Sigmoid colon (tissue), 7 donors: ENCODE results near the gene CTIF. TPM values are rescaled to one million over a fixed set of nuclear protein-coding genes. Genes with fewer than 3 reads are reported as not detected.

Experiments
- DNase-seq: peaks from one replicate; pipeline ENCODE4 v3.0.0-alpha.2; 2019
- H3K27ac ChIP-seq, 4 donors: fragments of 200-600 bp; sonication (generic); one replicate each; pipeline ENCODE4 v1.5.1; 2016 to 2019; ENCODE audit warnings: mild to moderate bottlenecking in 1 of 4
- H3K27me3 ChIP-seq, 3 donors: fragments of 200-600 bp; sonication (generic); one replicate each; pipeline ENCODE4 v1.5.1; 2019; ENCODE audit warnings: mild to moderate bottlenecking in 1 of 3
- H3K36me3 ChIP-seq, 4 donors: fragments of 200-600 bp; sonication (generic); one replicate each; pipeline ENCODE4 v1.5.1; 2016 to 2019
- H3K4me1 ChIP-seq, 4 donors: fragments of 200-600 bp; sonication (generic); one replicate each; pipeline ENCODE4 v1.5.1; 2017 to 2019
- H3K4me3 ChIP-seq, 4 donors: fragments of 200-600 bp; sonication (generic); one replicate each; pipeline ENCODE4 v1.5.1; 2017 to 2019; ENCODE audit warnings: mild to moderate bottlenecking in 2 of 4, moderate library complexity in 1 of 4
- H3K9me3 ChIP-seq, 4 donors: fragments of 200-600 bp in 3 of 4; sonication (generic) in 3 of 4; one replicate each; pipeline versions ENCODE4 v1.5.1 to v1.6.1; 2013 to 2019
- EP300 ChIP-seq, 4 donors: sonication (generic); formaldehyde crosslinking; IDR thresholded peaks; one replicate each; pipeline ENCODE4 v1.6.1; 2017; ENCODE audit warnings: antibody characterized with exemption in 4 of 4
- POLR2A ChIP-seq, 2 donors: fragments of 450-650 bp; IDR thresholded peaks; one replicate each; pipeline ENCODE4 v1.6.1; 2016; ENCODE audit warnings: antibody characterized with exemption in 2 of 2, mild to moderate bottlenecking in 2 of 2, moderate library complexity in 2 of 2
- POLR2AphosphoS5 ChIP-seq, 4 donors: sonication (generic); formaldehyde crosslinking; IDR thresholded peaks; one replicate each; pipeline ENCODE4 v1.6.1; 2017; ENCODE audit warnings: antibody characterized with exemption in 4 of 4
- WGBS, 2 donors: extraction: QIAGEN DNeasy Blood & Tissue Kit; methylation state at CpG; one replicate each; pipeline ENCODE4 v1.1.7; 2013; 5-methylcytosine and 5-hydroxymethylcytosine counted together
- intact Hi-C: fragments of 100-400 bp; cut with DNase I; formaldehyde crosslinking; loops from one replicate; pipeline ENCODE4 v1.15.1; 2023
- polyA plus RNA-seq, 3 donors: library from polyadenylated mRNA; stranded (reverse); fragments of 200-250 nt; gene quantifications; one replicate each; pipeline ENCODE4 v1.2.3, GENCODE V29; 2013
- total RNA-seq, 4 donors: library from RNA; depleted of rRNA; stranded (reverse); fragments of >200 nt; gene quantifications; one replicate each; pipeline ENCODE4 v1.1.0, GENCODE V29; 2016
- TF ChIP-seq, protein P1 (sequence below), 4 experiments: fragments of 450-650 bp in 3 of 4; fragments of 200-600 bp in 1 of 4; IDR thresholded peaks; one replicate each; pipeline ENCODE4 v1.5.1; 2016 to 2019; ENCODE audit warnings: antibody characterized with exemption in 4 of 4, mild to moderate bottlenecking in 3 of 4, moderate library complexity in 2 of 4
- donor health status: healthy with polysubstance abuse.
- donor health status: Bipolar disorder and iron deficiency.
- donor health status: healthy.

The CTIF gene
- total and polyA plus RNA-seq, 7 donors = 3.6 to 65.9 (median 22.5) TPM

DNA sequence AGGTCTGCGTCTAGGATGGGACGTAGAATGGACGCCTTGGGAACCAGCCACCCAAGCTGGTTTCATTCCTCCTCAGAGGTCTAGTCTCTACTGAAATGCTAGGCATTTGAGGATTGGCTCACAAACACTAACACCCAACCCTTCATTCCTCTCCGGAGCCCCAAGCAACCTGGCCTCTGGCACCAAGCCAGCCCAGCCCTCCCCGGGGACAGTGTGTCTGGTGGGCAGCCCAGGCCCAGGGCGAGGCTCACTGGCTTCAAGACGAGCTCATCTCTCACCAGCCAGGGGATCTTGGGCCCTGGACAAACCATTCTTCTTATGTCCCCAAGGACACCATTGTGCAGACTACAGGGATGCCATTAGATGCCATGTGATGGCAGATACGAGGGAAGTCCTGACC, 182.5 kb downstream of the CTIF start:
- Histone ChIP-seq H3K27me3 (no peaks in the 10 kb centered on the region), H3K4me1 (peaks cover 0 to 28% (median 7%) of the 10 kb centered on the region in 4 donors), H3K4me3 (no peak overlapping the region), H3K9me3 (no peaks in the 10 kb centered on the region), H3K27ac (no peak overlapping the region), H3K36me3 (peaks cover 0 to 13% (median 5%) of the 10 kb centered on the region in 4 donors)
- intact Hi-C loops = no loop called here
- TF ChIP-seq POLR2AphosphoS5 (IDR thresholded peaks at IDR 0.05) = no peak
- TF ChIP-seq, protein P1, sequence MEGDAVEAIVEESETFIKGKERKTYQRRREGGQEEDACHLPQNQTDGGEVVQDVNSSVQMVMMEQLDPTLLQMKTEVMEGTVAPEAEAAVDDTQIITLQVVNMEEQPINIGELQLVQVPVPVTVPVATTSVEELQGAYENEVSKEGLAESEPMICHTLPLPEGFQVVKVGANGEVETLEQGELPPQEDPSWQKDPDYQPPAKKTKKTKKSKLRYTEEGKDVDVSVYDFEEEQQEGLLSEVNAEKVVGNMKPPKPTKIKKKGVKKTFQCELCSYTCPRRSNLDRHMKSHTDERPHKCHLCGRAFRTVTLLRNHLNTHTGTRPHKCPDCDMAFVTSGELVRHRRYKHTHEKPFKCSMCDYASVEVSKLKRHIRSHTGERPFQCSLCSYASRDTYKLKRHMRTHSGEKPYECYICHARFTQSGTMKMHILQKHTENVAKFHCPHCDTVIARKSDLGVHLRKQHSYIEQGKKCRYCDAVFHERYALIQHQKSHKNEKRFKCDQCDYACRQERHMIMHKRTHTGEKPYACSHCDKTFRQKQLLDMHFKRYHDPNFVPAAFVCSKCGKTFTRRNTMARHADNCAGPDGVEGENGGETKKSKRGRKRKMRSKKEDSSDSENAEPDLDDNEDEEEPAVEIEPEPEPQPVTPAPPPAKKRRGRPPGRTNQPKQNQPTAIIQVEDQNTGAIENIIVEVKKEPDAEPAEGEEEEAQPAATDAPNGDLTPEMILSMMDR (IDR thresholded peaks at IDR 0.05) = no peak
- TF ChIP-seq EP300 (IDR thresholded peaks at IDR 0.05) = no peak
- no peak for TF ChIP-seq POLR2A (IDR thresholded peaks at IDR 0.05)
- 81 to 82% methylated on average over 8 of the region's 8 CpGs for WGBS, 2 donors
- no peak for DNase-seq

DNA sequence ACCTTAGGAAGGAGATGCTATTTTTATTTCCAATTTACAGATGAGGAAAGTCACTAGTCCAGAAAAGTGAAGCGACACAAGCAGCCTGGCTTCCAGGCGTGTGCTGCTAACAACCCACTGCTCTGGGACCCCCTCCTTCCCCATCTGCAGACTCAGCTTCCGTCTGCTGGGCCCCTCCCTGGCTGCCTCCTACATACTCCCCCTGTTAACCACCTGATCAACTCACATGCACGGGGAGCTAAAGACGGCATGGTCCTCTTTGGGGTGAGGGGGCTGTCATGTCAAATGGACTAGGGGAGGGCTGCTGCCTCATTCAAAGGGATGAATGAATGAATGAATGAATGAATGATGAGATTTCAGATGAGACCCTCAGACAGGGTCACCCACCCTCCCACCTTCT, 184.2 kb downstream of the CTIF start:
- WGBS, 2 donors = 93 to 96% methylated on average over 5 of the region's 5 CpGs
- intact Hi-C loops = no loop called here
- TF ChIP-seq, protein P1 (IDR thresholded peaks at IDR 0.05) = no peak

DNA sequence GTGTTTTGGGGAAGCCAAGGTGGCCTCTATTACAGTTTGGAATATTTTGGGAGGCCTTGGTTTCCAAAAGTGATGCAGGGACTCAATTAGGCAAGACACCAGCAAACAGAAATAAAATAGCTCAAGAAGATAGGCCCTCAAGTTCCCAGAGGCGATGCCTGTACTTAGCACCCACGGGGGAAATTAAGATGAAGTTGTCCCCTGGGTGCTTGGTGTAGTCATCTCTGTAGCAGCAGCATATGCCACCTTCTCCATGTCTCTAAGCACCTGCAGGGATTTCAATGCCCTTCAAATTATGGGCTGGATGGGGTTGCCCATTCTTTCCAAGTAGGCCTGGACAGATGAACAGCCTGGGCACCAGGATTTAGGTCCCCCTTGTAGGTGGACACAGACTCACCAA, 185.0 kb downstream of the CTIF start:
- Histone ChIP-seq H3K27ac (no peak overlapping the region), H3K27me3 (no peaks in the 10 kb centered on the region), H3K4me3 (no peak overlapping the region), H3K4me1 (peaks cover 0 to 52% (median 15%) of the 10 kb centered on the region in 4 donors), H3K9me3 (no peaks in the 10 kb centered on the region), H3K36me3 (peaks cover 0 to 7% (median 2%) of the 10 kb centered on the region in 4 donors)
- 85 to 96% methylated on average over 2 of the region's 2 CpGs for WGBS, 2 donors
- intact Hi-C loops = no loop called here
- no peak for TF ChIP-seq EP300 (IDR thresholded peaks at IDR 0.05)
- no peak for TF ChIP-seq POLR2A (IDR thresholded peaks at IDR 0.05)
- TF ChIP-seq, protein P1 (IDR thresholded peaks at IDR 0.05) = no peak
- TF ChIP-seq POLR2AphosphoS5 (IDR thresholded peaks at IDR 0.05) = no peak
- DNase-seq = no peak

More for the DNA sequence above, 184.2 kb downstream of the CTIF start:
- peaks cover 0 to 44% (median 12%) of the 10 kb centered on the region in 4 donors for H3K4me1 ChIP-seq
- H3K27ac ChIP-seq = no peak overlapping the region
- no peaks in the 10 kb centered on the region for H3K9me3 ChIP-seq
- no peaks in the 10 kb centered on the region for H3K27me3 ChIP-seq
- no peak for DNase-seq
- no peak overlapping the region for H3K4me3 ChIP-seq
- peaks cover 0 to 13% (median 5%) of the 10 kb centered on the region in 4 donors for H3K36me3 ChIP-seq

DNA sequence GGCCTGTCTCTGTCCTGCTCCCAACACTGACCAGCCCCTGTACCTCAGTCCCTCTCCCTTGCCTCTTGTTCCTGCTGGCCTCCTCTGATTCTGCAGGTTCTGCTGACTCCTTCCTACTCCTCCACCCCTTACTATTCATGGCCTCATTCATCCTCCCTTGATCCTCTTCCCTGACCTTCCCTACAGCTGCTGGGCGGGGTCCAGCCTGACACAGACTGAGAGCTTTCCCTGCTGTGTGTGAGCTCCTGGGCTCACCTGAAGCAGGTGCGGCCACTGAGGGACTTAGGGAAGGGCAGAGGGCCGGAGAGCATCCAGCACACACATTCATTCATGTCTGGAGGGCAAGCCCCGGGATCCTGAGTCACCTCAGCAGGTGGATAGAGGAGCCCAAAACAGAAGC, 185.6 kb downstream of the CTIF start:
- DNase-seq = no peak
- Histone ChIP-seq H3K27me3 (no peaks in the 10 kb centered on the region), H3K9me3 (no peaks in the 10 kb centered on the region), H3K36me3 (peaks cover 0 to under 1% (median 0%) of the 10 kb centered on the region in 4 donors), H3K4me3 (no peak overlapping the region), H3K4me1 (peaks cover 0 to 54% (median 18%) of the 10 kb centered on the region in 4 donors), H3K27ac (no peak overlapping the region)
- WGBS, 2 donors = 69 to 87% methylated on average over 4 of the region's 4 CpGs
- intact Hi-C loops = no loop called here
- no peak for TF ChIP-seq POLR2A (IDR thresholded peaks at IDR 0.05)
- no peak for TF ChIP-seq POLR2AphosphoS5 (IDR thresholded peaks at IDR 0.05)
- TF ChIP-seq EP300 (IDR thresholded peaks at IDR 0.05) = no peak
- TF ChIP-seq, protein P1 (IDR thresholded peaks at IDR 0.05) = no peak

DNA sequence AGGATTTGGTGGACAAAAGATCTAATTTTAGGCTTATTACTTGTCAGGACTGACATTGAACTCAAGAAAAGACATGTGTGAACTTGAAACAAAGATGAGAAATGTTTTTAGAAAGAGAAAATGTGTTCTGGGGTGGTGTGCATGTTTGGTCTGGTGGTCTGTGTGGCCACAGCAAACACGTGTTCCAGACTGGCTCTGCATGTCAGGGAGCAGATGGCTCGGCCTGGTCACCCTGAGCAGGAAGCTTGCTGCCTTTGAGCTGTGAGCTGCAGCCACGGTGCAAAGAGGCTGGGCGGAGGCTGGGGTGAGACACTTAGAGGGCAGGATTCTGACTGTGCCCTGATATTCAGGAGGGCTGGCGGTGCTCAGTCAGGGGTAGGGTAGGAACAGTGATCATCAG, 186.1 kb downstream of the CTIF start:
- intact Hi-C loops = no loop called here
- H3K4me3 ChIP-seq = no peak overlapping the region
- 83 to 87% methylated on average over 5 of the region's 5 CpGs for WGBS, 2 donors
- no peaks in the 10 kb centered on the region for H3K36me3 ChIP-seq
- peaks cover 0 to 54% (median 18%) of the 10 kb centered on the region in 4 donors for H3K4me1 ChIP-seq
- H3K27ac ChIP-seq = no peak overlapping the region
- no peak for DNase-seq
- no peaks in the 10 kb centered on the region for H3K27me3 ChIP-seq
- H3K9me3 ChIP-seq = no peaks in the 10 kb centered on the region
- TF ChIP-seq POLR2AphosphoS5 (IDR thresholded peaks at IDR 0.05) = no peak
